ENCODE data around the gene ZNF439.
"Not testable (repeated sequence)": the region's sequence is repeated elsewhere in the genome, so short reads cannot be mapped to it uniquely, and the experiment has no call there.

ZNF439 gene

DNA sequence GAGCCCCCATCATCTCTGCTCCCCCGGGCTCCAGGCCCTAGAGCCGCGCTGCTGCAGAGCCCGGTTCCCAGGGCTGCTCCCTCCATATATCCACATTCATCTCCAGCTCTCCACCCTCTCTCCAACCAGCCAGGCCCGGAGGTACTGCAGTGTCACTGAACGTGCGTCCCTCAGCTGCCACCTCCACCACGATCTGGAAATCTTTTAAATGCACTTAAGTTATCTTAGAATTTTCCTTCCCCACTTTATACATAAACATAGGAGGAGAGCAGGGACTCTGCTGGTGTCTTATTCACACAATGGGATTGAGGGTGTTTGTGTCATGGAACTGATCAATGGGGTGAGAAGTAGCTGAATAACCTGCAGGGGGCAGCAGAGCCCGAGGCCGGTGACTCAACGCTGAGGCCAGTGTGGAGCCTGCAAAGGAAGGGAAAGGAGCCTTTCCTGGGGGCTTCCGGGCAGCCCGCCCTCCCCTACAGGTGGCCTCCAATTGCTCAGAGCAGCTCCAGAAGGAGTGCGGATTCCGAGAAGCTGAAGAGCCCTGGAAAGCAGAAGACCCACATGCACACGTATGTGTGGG lies 31.3 kb downstream of the ZNF439 start:
- H3K4me3 ChIP-seq (ENCODE audit: low read length, poor library complexity, severe bottlenecking); H3K27me3 ChIP-seq (ENCODE audit: insufficient read depth, low read length, poor library complexity, severe bottlenecking); H4K20me1 ChIP-seq (ENCODE audit: insufficient read depth, low read length, poor library complexity, severe bottlenecking); H3K9ac ChIP-seq (ENCODE audit: low read depth, low read length, poor library complexity, severe bottlenecking); H3K36me3 ChIP-seq (ENCODE audit: insufficient read depth, low read length); H3F3A ChIP-seq (ENCODE audit: low read depth); H3K9me3 ChIP-seq (ENCODE audit: insufficient read depth, low read depth, low read length); H3K4me2 ChIP-seq (ENCODE audit: low read depth, low read length, poor library complexity, severe bottlenecking); H3K9me2 ChIP-seq (replicated peaks; ENCODE audit: low read depth, low read length); H3K79me2 ChIP-seq (ENCODE audit: insufficient read depth, low read length); H3K4me1 ChIP-seq (ENCODE audit: insufficient read depth, low read length, poor library complexity, severe bottlenecking); H2AFZ ChIP-seq (ENCODE audit: low read length): not testable (repeated sequence)
- TF ChIP-seq, protein P1, sequence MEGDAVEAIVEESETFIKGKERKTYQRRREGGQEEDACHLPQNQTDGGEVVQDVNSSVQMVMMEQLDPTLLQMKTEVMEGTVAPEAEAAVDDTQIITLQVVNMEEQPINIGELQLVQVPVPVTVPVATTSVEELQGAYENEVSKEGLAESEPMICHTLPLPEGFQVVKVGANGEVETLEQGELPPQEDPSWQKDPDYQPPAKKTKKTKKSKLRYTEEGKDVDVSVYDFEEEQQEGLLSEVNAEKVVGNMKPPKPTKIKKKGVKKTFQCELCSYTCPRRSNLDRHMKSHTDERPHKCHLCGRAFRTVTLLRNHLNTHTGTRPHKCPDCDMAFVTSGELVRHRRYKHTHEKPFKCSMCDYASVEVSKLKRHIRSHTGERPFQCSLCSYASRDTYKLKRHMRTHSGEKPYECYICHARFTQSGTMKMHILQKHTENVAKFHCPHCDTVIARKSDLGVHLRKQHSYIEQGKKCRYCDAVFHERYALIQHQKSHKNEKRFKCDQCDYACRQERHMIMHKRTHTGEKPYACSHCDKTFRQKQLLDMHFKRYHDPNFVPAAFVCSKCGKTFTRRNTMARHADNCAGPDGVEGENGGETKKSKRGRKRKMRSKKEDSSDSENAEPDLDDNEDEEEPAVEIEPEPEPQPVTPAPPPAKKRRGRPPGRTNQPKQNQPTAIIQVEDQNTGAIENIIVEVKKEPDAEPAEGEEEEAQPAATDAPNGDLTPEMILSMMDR (conservative IDR thresholded peaks at IDR 0.05; ENCODE audit: low read length), result peak; percentile 56

DNA sequence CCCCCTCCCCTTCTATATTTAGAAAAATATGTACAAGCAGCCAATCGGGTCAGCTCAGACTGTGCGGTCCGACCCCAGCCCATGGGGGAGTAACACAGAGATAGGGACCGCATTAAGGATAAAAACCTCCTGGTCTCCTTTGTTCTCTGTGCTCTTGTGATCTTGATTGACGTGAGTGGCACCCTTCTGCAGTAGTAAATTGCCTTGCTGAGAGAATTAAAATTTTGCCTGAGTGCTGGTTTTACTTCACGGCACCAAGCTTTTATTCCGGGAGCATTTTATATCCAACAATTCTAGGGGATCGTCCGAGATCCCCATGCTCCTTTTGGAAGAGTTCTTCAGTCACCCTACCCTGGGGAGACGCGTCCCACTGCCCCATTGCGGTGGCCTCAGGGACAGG lies 32.1 kb downstream of the ZNF439 start:
- Histone ChIP-seq H3K4me2 (ENCODE audit: low read depth, low read length, poor library complexity, severe bottlenecking) (no peak overlapping the region), H2AFZ (ENCODE audit: low read length) (no peak overlapping the region), H3K36me3 (ENCODE audit: insufficient read depth, low read length) (no peaks in the 10 kb centered on the region), H3K9ac (ENCODE audit: low read depth, low read length, poor library complexity, severe bottlenecking) (no peak overlapping the region), H3K79me2 (ENCODE audit: insufficient read depth, low read length) (no peaks in the 10 kb centered on the region), H3K9me2 (replicated peaks; ENCODE audit: low read depth, low read length) (no peaks in the 10 kb centered on the region), H3F3A (ENCODE audit: low read depth) (no peaks in the 10 kb centered on the region), H3K9me3 (ENCODE audit: insufficient read depth, low read depth, low read length) (no peaks in the 10 kb centered on the region), H4K20me1 (ENCODE audit: insufficient read depth, low read length, poor library complexity, severe bottlenecking) (no peaks in the 10 kb centered on the region), H3K4me3 (ENCODE audit: low read length, poor library complexity, severe bottlenecking) (no peak overlapping the region), H3K4me1 (ENCODE audit: insufficient read depth, low read length, poor library complexity, severe bottlenecking) (no peaks in the 10 kb centered on the region), H3K27me3 (ENCODE audit: insufficient read depth, low read length, poor library complexity, severe bottlenecking) (no peaks in the 10 kb centered on the region)
- no peak for TF ChIP-seq EZH2phosphoT487 (IDR thresholded peaks at IDR 0.05; ENCODE audit: borderline replicate concordance)
- TF ChIP-seq, protein P1 (conservative IDR thresholded peaks at IDR 0.05; ENCODE audit: low read length), result no peak

- Histone ChIP-seq H4K20me1 (ENCODE audit: insufficient read depth, low read length, poor library complexity, severe bottlenecking) (no peaks in the 10 kb centered on the region), H3K9ac (ENCODE audit: low read depth, low read length, poor library complexity, severe bottlenecking) (no peak overlapping the region), H3K9me2 (replicated peaks; ENCODE audit: low read depth, low read length) (no peaks in the 10 kb centered on the region), H3K79me2 (ENCODE audit: insufficient read depth, low read length) (no peaks in the 10 kb centered on the region), H3K36me3 (ENCODE audit: insufficient read depth, low read length) (no peaks in the 10 kb centered on the region), H3K27me3 (ENCODE audit: insufficient read depth, low read length, poor library complexity, severe bottlenecking) (no peaks in the 10 kb centered on the region), H3K4me3 (ENCODE audit: low read length, poor library complexity, severe bottlenecking) (no peak overlapping the region), H3K4me2 (ENCODE audit: low read depth, low read length, poor library complexity, severe bottlenecking) (no peak overlapping the region), H2AFZ (ENCODE audit: low read length) (peak overlapping the region; percentile 18; the same call in 1 of the 2 replicates), H3K4me1 (ENCODE audit: insufficient read depth, low read length, poor library complexity, severe bottlenecking) (no peaks in the 10 kb centered on the region), H3K9me3 (ENCODE audit: insufficient read depth, low read depth, low read length) (no peaks in the 10 kb centered on the region), H3F3A (ENCODE audit: low read depth) (no peaks in the 10 kb centered on the region)
- TF ChIP-seq, protein P1 (conservative IDR thresholded peaks at IDR 0.05; ENCODE audit: low read length), result peak; percentile 80
- TF ChIP-seq EZH2phosphoT487 (IDR thresholded peaks at IDR 0.05; ENCODE audit: borderline replicate concordance), result no peak
Observed at GRCh38 chr19:11881151-11881800, 32.8 kb downstream of the ZNF439 start.

Data from Loucy (cell line).